ENCODE data around the gene IRF9.

DNA sequence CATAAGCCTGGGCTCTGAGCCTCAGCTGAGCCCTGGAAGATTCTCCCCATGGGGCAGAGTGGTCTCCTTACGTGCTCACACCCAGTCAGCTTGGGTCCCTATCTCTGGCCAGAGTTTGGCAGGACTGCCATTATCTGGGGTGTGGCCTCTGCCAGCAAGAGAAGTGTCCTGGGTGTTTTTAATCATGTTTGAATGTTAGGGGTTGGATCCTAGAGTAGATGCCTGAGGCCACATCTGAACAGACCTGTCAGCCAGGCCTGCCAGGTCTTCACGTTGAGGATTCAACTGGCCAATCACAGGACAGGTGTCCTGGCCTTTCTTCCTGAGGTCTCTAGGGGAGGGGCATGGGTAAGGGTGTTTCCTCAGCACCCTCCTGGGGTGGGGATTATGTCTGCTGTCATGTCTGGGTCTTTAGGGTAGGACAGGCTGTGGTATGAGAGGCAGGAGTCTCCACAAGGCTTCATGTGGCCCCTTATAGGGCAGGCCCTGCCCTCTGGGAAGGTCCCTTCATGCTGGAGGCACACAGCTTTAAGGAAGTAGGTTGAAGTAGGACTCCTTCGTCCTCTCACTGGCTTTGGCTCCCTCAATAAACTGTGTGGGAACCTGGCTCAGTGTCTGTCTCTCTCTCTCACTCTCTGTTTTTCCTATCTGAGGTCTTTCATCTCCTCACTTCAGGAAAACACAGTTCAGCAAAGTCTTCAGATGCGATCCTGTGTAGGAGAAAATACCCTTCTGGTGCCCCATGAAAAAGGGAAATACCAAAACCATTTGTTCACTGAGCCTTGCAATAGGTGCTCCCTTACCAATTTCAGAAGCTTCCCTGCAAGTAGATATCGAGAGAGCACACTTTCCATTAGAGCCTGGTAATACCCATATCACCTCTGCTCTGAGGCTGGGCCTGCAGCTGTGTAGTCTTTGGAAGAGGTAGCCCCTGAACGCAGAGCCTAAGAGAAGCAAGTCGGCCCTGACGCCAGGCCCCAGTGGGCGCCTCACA, 37.3 kb upstream of the IRF9 start:
- TF ChIP-seq, protein P1, sequence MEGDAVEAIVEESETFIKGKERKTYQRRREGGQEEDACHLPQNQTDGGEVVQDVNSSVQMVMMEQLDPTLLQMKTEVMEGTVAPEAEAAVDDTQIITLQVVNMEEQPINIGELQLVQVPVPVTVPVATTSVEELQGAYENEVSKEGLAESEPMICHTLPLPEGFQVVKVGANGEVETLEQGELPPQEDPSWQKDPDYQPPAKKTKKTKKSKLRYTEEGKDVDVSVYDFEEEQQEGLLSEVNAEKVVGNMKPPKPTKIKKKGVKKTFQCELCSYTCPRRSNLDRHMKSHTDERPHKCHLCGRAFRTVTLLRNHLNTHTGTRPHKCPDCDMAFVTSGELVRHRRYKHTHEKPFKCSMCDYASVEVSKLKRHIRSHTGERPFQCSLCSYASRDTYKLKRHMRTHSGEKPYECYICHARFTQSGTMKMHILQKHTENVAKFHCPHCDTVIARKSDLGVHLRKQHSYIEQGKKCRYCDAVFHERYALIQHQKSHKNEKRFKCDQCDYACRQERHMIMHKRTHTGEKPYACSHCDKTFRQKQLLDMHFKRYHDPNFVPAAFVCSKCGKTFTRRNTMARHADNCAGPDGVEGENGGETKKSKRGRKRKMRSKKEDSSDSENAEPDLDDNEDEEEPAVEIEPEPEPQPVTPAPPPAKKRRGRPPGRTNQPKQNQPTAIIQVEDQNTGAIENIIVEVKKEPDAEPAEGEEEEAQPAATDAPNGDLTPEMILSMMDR (IDR thresholded peaks at IDR 0.05), result no peak
- no peak for TF ChIP-seq POLR2A (IDR thresholded peaks at IDR 0.05)
